SK-N-SH (cell line): ENCODE data around the gene LIN7A. TPM values are rescaled to one million over a fixed set of nuclear protein-coding genes. Genes with fewer than 3 reads are reported as not detected.

Experiments used
- CTCF ChIA-PET: fragments of 300-600, 350-600 bp; formaldehyde crosslinking; extraction: SDS; loops from one replicate; lab custom pipeline; 2021; lab: Yijun Ruan, JAX
- POLR2A ChIA-PET: fragments of 350-600 bp; sonication (Branson Sonifier 250); formaldehyde crosslinking; extraction: SDS; loops from one replicate; lab custom pipeline; 2020; ENCODE audit warnings: antibody characterized with exemption, inconsistent platforms; lab: Yijun Ruan, JAX
- DNase-seq: peaks from one replicate; pipeline ENCODE4 v3.0.0; 2012
- H2AFZ ChIP-seq: fragments of 200-600 bp; sonication (generic); 2 replicates; pipeline ENCODE4 v1.8.1; 2016; ENCODE audit warnings: antibody characterized with exemption, mild to moderate bottlenecking, low read depth
- H3F3A ChIP-seq: fragments of 200-600 bp; sonication (generic); replicated peaks from 2 replicates; pipeline ENCODE3; 2016; ENCODE audit warnings: antibody characterized with exemption, mild to moderate bottlenecking; ENCODE audit not compliant: insufficient read depth
- H3K27ac ChIP-seq, 2 experiments: fragments of 200-500 bp in 1 of 2; fragments of 200-600 bp in 1 of 2; sonication (Bioruptor generic) in 1 of 2; sonication (generic), shearing (Covaris generic) in 1 of 2; 2 replicates each; pipeline versions ENCODE4 v1.5.1 to v1.6.1; 2014 to 2016; ENCODE audit warnings: low read depth in 2 of 2, inconsistent platforms in 1 of 2, low read length in 1 of 2, mild to moderate bottlenecking in 1 of 2, mixed read lengths in 1 of 2
- H3K27me3 ChIP-seq: fragments of 200-600 bp; sonication (generic), shearing (Covaris generic); 2 replicates; pipeline ENCODE4 v1.6.1; 2016; ENCODE audit warnings: mixed run types; ENCODE audit not compliant: insufficient read depth
- H3K36me3 ChIP-seq, 2 experiments: fragments of 200-500 bp in 1 of 2; fragments of 200-600 bp in 1 of 2; sonication (Bioruptor generic) in 1 of 2; sonication (generic) in 1 of 2; replicated peaks in 1 of 2; 2 replicates each; pipeline versions ENCODE3 to v1.5.1; 2014 to 2016; ENCODE audit warnings: low read length in 1 of 2, mild to moderate bottlenecking in 1 of 2; ENCODE audit not compliant: insufficient read depth in 2 of 2, control insufficient read depth in 1 of 2
- H3K4me1 ChIP-seq, 2 experiments: fragments of 200-500 bp in 1 of 2; fragments of 200-600 bp in 1 of 2; sonication (Bioruptor generic) in 1 of 2; sonication (generic), shearing (Covaris generic) in 1 of 2; 2 replicates each; pipeline versions ENCODE4 v1.5.1 to v1.6.1; 2014 to 2016; ENCODE audit warnings: low read depth in 1 of 2, low read length in 1 of 2, mixed run types in 1 of 2; ENCODE audit not compliant: insufficient read depth in 2 of 2, control insufficient read depth in 1 of 2
- H3K4me2 ChIP-seq: fragments of 200-600 bp; sonication (generic), shearing (Covaris generic); 2 replicates; pipeline ENCODE4 v1.6.1; 2017; ENCODE audit warnings: mixed run types
- H3K4me3 ChIP-seq, 2 experiments: fragments of 200-500 bp in 1 of 2; fragments of 200-600 bp in 1 of 2; sonication (Bioruptor generic) in 1 of 2; sonication (generic), shearing (Covaris generic) in 1 of 2; 2 replicates each; pipeline versions ENCODE4 v1.5.1 to v1.8.1; 2014 to 2016; ENCODE audit warnings: low read depth in 2 of 2, inconsistent platforms in 1 of 2, low read length in 1 of 2, mild to moderate bottlenecking in 1 of 2, mixed read lengths in 1 of 2, moderate library complexity in 1 of 2
- H3K79me2 ChIP-seq: fragments of 200-600 bp; sonication (generic); 2 replicates; pipeline ENCODE4 v1.8.1; 2017; ENCODE audit warnings: mild to moderate bottlenecking; ENCODE audit not compliant: insufficient read depth
- H3K9ac ChIP-seq: fragments of 200-600 bp; sonication (generic); 2 replicates; pipeline ENCODE4 v1.6.1; 2017; ENCODE audit warnings: mixed run types
- H3K9me2 ChIP-seq: fragments of 200-600 bp; sonication (generic); 2 replicates; pipeline ENCODE4 v1.6.1; 2017; ENCODE audit warnings: mixed run types
- H3K9me3 ChIP-seq: fragments of 200-600 bp; sonication (generic); 2 replicates; pipeline ENCODE4 v1.6.1; 2017; ENCODE audit warnings: mixed run types, mild to moderate bottlenecking, moderate library complexity
- H4K20me1 ChIP-seq: fragments of 200-600 bp; sonication (generic); 2 replicates; pipeline ENCODE4 v1.6.1; 2017; ENCODE audit warnings: mild to moderate bottlenecking, mixed run types; ENCODE audit not compliant: insufficient read depth
- CHD2 ChIP-seq: fragments of 150-350 bp; IDR thresholded peaks from 2 replicates; pipeline ENCODE4 v1.6.1; 2018; ENCODE audit warnings: low read length; ENCODE audit not compliant: partially characterized antibody
- EZH2phosphoT487 ChIP-seq: fragments of 200-600 bp; sonication (generic); IDR thresholded peaks from 2 replicates; pipeline ENCODE4 v1.6.1; 2017; ENCODE audit warnings: low read depth, mixed run types, mild to moderate bottlenecking, antibody characterized with exemption, moderate library complexity, borderline replicate concordance
- FOXJ3 ChIP-seq: sonication (generic); formaldehyde crosslinking; IDR thresholded peaks from 2 replicates; pipeline ENCODE4 v1.5.1; 2020; ENCODE audit warnings: mild to moderate bottlenecking, missing genetic modification reagents
- FOXM1 ChIP-seq: IDR thresholded peaks from 2 replicates; pipeline ENCODE4 v1.4.0; 2012; ENCODE audit warnings: low read depth, mild to moderate bottlenecking
- GATA2 ChIP-seq: sonication (generic); formaldehyde crosslinking; IDR thresholded peaks from 2 replicates; pipeline ENCODE4 v1.5.0; 2020; ENCODE audit warnings: mild to moderate bottlenecking, missing genetic modification reagents
- JUND ChIP-seq: IDR thresholded peaks from 2 replicates; pipeline ENCODE4 v1.4.0; 2012
- MEF2A ChIP-seq: IDR thresholded peaks from 2 replicates; pipeline ENCODE4 v1.4.0; 2012; ENCODE audit warnings: low read depth, borderline replicate concordance
- MXI1 ChIP-seq: IDR thresholded peaks from 2 replicates; pipeline ENCODE4 v1.6.1; 2012; ENCODE audit warnings: mild to moderate bottlenecking, low read depth, low read length, improper control_type of control experiment
- RCOR1 ChIP-seq: fragments of 150-350 bp; IDR thresholded peaks from 2 replicates; pipeline ENCODE4 v1.6.1; 2017; ENCODE audit warnings: antibody characterized with exemption, low read length
- RFX5 ChIP-seq: IDR thresholded peaks from 2 replicates; pipeline ENCODE4 v1.6.1; 2012; ENCODE audit warnings: mild to moderate bottlenecking, improper control_type of control experiment, low read length
- RXRA ChIP-seq: IDR thresholded peaks from 2 replicates; pipeline ENCODE4 v1.4.0; 2012; ENCODE audit warnings: low read depth, mild to moderate bottlenecking, borderline replicate concordance
- TAF1 ChIP-seq: IDR thresholded peaks from 2 replicates; pipeline ENCODE4 v1.6.1; 2012; ENCODE audit warnings: low read depth, mild to moderate bottlenecking, low read length, moderate library complexity, borderline replicate concordance
- TCF12 ChIP-seq: IDR thresholded peaks from 2 replicates; pipeline ENCODE4 v1.4.0; 2012
- WGBS: methylation state at CpG from one replicate; pipeline ENCODE4 v1.1.6; 2017; ENCODE audit warnings: low lambda C conversion rate; 5-methylcytosine and 5-hydroxymethylcytosine counted together
- polyA plus RNA-seq, 3 experiments: library from polyadenylated mRNA; depleted of rRNA; stranded (reverse); fragments of >200 nt; gene quantifications; 2 replicates each; pipeline ENCODE4 v1.2.3, GENCODE V29; 2012
- TF ChIP-seq, protein P1 (sequence below): IDR thresholded peaks from 2 replicates; pipeline ENCODE4; 2012
- TF ChIP-seq, protein P2 (sequence below): IDR thresholded peaks from 2 replicates; pipeline ENCODE4 v1.6.1; 2012; ENCODE audit warnings: mild to moderate bottlenecking, low read depth, low read length, moderate library complexity
- TF ChIP-seq, protein P3 (sequence below): fragments of 200-600 bp; sonication (generic); IDR thresholded peaks from 2 replicates; pipeline ENCODE4 v1.6.1; 2017; ENCODE audit warnings: antibody characterized with exemption, mild to moderate bottlenecking, moderate library complexity
- TF ChIP-seq, protein P4 (sequence below): fragments of 150-350 bp; IDR thresholded peaks from 2 replicates; pipeline ENCODE4 v1.6.1; 2017; ENCODE audit warnings: antibody characterized with exemption, low read length, low read depth, borderline replicate concordance
- TF ChIP-seq, protein P5 (sequence below): IDR thresholded peaks from 2 replicates; pipeline ENCODE4 v1.4.0; 2012; ENCODE audit warnings: low read depth, borderline replicate concordance

LIN7A gene
- polyA plus RNA-seq, 1 of the 3 experiments (the other 2 are of a cell fraction), result not detected

DNA sequence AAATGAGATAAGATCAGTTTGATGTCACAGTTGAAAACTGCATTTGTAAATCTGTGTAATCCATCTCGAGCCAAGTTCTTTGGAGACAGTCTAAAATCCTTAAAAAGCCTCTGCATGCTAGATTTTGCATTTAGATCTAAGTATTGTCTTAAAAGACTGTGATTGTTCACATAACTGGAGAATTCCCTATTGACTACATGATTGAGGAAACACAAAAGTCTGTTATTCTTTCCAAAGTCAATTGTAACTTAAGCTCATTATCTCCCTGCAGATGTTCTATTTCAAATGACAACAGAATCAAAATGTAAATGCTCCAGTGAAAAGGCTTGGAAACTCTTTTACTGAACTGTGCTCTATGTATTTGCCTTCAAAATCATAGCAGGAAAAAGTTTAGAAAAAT, 143.2 kb downstream of the LIN7A start:
- WGBS, result 6% methylated on average over 1 of the region's 1 CpG
- no peak overlapping the region for H3K4me3 ChIP-seq
- H4K20me1 ChIP-seq, result no peaks in the 10 kb centered on the region
- no peaks in the 10 kb centered on the region for H3K79me2 ChIP-seq
- no peaks in the 10 kb centered on the region for H3K4me1 ChIP-seq
- ChIA-PET CTCF (interaction anchor here (1.6 kb wide), 1 partner anchor 43 kb away, joined by 5 read pairs; no protein-coding TSS in a partner anchor), POLR2A (no interaction called here)
- H2AFZ ChIP-seq, result no peak overlapping the region
- no peak for DNase-seq
- no peaks in the 10 kb centered on the region for H3K9me3 ChIP-seq
- H3F3A ChIP-seq, result no peaks in the 10 kb centered on the region
- H3K36me3 ChIP-seq, result no peaks in the 10 kb centered on the region
- no peak overlapping the region for H3K27ac ChIP-seq
- peaks cover 15% of the 10 kb centered on the region; the same call in 1 of the 2 replicates for H3K27me3 ChIP-seq
- H3K4me2 ChIP-seq, result no peak overlapping the region
- H3K9ac ChIP-seq, result no peak overlapping the region
- TF ChIP-seq TAF1 (no peak), JUND (no peak), EZH2phosphoT487 (no peak), FOXJ3 (CRISPR knock-in tag) (no peak), TCF12 (no peak), RXRA (no peak), GATA2 (CRISPR knock-in tag) (no peak), MXI1 (no peak), FOXM1 (no peak), RFX5 (no peak), CHD2 (no peak), RCOR1 (no peak), MEF2A (no peak)
- TF ChIP-seq, protein P1, sequence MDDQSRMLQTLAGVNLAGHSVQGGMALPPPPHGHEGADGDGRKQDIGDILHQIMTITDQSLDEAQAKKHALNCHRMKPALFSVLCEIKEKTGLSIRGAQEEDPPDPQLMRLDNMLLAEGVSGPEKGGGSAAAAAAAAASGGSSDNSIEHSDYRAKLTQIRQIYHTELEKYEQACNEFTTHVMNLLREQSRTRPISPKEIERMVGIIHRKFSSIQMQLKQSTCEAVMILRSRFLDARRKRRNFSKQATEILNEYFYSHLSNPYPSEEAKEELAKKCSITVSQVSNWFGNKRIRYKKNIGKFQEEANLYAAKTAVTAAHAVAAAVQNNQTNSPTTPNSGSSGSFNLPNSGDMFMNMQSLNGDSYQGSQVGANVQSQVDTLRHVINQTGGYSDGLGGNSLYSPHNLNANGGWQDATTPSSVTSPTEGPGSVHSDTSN, result no peak
- TF ChIP-seq, protein P2, sequence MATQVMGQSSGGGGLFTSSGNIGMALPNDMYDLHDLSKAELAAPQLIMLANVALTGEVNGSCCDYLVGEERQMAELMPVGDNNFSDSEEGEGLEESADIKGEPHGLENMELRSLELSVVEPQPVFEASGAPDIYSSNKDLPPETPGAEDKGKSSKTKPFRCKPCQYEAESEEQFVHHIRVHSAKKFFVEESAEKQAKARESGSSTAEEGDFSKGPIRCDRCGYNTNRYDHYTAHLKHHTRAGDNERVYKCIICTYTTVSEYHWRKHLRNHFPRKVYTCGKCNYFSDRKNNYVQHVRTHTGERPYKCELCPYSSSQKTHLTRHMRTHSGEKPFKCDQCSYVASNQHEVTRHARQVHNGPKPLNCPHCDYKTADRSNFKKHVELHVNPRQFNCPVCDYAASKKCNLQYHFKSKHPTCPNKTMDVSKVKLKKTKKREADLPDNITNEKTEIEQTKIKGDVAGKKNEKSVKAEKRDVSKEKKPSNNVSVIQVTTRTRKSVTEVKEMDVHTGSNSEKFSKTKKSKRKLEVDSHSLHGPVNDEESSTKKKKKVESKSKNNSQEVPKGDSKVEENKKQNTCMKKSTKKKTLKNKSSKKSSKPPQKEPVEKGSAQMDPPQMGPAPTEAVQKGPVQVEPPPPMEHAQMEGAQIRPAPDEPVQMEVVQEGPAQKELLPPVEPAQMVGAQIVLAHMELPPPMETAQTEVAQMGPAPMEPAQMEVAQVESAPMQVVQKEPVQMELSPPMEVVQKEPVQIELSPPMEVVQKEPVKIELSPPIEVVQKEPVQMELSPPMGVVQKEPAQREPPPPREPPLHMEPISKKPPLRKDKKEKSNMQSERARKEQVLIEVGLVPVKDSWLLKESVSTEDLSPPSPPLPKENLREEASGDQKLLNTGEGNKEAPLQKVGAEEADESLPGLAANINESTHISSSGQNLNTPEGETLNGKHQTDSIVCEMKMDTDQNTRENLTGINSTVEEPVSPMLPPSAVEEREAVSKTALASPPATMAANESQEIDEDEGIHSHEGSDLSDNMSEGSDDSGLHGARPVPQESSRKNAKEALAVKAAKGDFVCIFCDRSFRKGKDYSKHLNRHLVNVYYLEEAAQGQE, result no peak
- TF ChIP-seq, protein P3, sequence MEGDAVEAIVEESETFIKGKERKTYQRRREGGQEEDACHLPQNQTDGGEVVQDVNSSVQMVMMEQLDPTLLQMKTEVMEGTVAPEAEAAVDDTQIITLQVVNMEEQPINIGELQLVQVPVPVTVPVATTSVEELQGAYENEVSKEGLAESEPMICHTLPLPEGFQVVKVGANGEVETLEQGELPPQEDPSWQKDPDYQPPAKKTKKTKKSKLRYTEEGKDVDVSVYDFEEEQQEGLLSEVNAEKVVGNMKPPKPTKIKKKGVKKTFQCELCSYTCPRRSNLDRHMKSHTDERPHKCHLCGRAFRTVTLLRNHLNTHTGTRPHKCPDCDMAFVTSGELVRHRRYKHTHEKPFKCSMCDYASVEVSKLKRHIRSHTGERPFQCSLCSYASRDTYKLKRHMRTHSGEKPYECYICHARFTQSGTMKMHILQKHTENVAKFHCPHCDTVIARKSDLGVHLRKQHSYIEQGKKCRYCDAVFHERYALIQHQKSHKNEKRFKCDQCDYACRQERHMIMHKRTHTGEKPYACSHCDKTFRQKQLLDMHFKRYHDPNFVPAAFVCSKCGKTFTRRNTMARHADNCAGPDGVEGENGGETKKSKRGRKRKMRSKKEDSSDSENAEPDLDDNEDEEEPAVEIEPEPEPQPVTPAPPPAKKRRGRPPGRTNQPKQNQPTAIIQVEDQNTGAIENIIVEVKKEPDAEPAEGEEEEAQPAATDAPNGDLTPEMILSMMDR, result no peak
- TF ChIP-seq, protein P4, sequence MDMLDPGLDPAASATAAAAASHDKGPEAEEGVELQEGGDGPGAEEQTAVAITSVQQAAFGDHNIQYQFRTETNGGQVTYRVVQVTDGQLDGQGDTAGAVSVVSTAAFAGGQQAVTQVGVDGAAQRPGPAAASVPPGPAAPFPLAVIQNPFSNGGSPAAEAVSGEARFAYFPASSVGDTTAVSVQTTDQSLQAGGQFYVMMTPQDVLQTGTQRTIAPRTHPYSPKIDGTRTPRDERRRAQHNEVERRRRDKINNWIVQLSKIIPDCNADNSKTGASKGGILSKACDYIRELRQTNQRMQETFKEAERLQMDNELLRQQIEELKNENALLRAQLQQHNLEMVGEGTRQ, result no peak
- TF ChIP-seq, protein P5, sequence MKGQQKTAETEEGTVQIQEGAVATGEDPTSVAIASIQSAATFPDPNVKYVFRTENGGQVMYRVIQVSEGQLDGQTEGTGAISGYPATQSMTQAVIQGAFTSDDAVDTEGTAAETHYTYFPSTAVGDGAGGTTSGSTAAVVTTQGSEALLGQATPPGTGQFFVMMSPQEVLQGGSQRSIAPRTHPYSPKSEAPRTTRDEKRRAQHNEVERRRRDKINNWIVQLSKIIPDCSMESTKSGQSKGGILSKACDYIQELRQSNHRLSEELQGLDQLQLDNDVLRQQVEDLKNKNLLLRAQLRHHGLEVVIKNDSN, result no peak
- TF ChIP-seq, all 33 proteins: peak for 0
- H3K9me2 ChIP-seq, result no peaks in the 10 kb centered on the region
